Suprapubic skin (tissue), 4 donors: ENCODE measurements around the gene RAB11A.

Experiments
- CTCF ChIP-seq, 2 donors: fragments of 200-600 bp in 1 of 2; fragments of 450-650 bp in 1 of 2; sonication (generic) in 1 of 2; IDR thresholded peaks; one replicate each; pipeline ENCODE4 v1.5.1; 2016 to 2019; ENCODE audit warnings: antibody characterized with exemption in 2 of 2, mild to moderate bottlenecking in 1 of 2, moderate library complexity in 1 of 2
- POLR2A ChIP-seq, 2 donors: fragments of 450-650 bp; IDR thresholded peaks; one replicate each; pipeline ENCODE4 v1.6.1; 2017; ENCODE audit warnings: antibody characterized with exemption in 2 of 2, mild to moderate bottlenecking in 2 of 2, moderate library complexity in 2 of 2
- POLR2AphosphoS5 ChIP-seq, 3 donors: sonication (generic); formaldehyde crosslinking; IDR thresholded peaks; one replicate each; pipeline ENCODE4 v1.6.1; 2017; ENCODE audit warnings: antibody characterized with exemption in 3 of 3

GRCh38 chr15:65845826-65846519 is 23.3 kb upstream of the RAB11A start:
- no peak for TF ChIP-seq CTCF (IDR thresholded peaks at IDR 0.05)
- no peak for TF ChIP-seq POLR2A (IDR thresholded peaks at IDR 0.05)
- TF ChIP-seq POLR2AphosphoS5 (IDR thresholded peaks at IDR 0.05) = no peak
